HK-2 (cell line): ENCODE data around the gene TRIO.
"Not testable (repeated sequence)": the region's sequence is repeated elsewhere in the genome, so short reads cannot be mapped to it uniquely, and the experiment has no call there.

Experiments used
- DNase-seq: peaks from one replicate; pipeline ENCODE4 v3.0.0-alpha.2; 2018; ENCODE audit not compliant: unreplicated experiment

The TRIO gene

DNA sequence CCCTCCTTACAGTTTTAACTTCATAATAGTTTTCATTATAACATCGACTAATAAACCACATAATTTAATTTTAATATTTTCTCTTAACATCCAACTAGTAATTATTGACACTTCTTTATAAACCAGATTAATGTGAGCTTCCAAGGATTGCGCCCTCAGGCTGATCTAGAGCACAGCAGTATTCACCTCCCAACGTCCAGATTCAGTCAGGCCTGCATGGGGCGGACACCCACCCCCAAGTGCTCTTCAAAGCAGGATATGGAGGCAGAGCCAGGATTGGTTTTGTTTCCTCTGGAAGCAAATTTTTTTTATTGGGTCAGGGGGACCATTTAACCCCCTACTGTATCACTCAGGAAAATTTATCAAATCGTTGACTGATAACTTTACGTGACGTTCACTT, 215.4 kb downstream of the TRIO start:
- no peak for DNase-seq

DNA sequence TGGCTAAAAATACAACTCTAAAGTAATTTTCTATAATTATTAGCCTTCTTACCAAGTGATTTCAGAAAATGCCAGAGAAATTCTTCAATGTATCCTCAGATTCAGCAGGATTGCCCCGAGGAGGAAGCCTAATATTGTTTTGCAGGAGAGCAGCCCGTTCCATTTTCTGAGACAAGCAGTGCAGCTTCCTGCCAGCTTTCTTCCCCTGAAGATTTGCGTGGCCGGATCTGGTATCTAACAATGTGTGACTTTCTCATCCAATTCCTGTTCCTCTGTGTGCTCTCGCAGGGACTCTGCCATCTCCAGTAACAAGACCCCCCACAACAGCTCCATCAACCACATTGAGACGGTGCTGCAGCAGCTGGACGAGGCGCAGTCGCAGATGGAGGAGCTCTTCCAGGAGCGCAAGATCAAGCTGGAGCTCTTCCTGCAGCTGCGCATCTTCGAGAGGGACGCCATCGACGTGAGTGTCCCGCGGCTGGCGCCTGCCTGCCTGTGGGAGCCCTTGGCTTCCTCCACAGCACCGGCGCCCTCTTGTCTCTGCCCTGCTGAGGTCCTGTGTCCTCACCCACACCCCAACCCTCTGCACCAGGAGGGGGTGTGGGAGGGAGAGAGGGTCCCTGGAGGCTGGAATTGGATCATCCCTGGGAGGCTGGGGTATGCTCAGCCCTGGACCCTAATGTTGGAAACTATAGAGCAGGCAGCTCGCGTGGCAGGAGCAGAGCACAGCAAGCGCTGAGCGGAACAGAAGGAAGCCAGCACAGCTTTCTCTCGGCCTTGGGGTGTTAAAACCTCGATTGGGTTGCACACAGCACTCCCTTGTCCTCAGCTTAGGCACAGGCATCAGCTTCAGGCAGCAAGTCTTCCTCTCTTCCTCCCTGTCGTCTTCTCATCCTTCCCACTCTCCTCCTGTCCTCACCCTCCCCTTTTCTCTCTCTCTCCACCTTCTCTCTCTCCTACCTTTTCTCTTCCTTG, 216.2 kb downstream of the TRIO start:
- no peak for DNase-seq

DNA sequence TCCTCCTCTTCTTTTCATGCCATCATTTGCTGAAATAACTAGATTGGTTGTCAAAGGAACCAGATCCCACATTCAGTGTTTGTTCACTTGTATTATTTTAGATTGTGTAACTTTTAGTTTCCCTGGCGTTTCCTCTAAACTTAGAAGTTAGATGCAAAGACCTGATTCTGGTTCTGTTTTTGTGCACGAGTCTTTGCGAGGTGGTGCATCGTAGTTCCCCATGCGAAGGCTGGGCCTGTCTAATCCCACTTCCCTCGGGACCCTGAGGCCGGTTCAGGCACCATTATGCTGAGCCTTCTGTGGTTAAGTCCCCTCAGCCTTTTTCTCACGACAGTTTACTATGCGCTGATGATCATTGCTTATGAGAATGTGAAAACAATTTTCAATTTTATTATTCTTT, 219.3 kb downstream of the TRIO start:
- no peak for DNase-seq

DNA sequence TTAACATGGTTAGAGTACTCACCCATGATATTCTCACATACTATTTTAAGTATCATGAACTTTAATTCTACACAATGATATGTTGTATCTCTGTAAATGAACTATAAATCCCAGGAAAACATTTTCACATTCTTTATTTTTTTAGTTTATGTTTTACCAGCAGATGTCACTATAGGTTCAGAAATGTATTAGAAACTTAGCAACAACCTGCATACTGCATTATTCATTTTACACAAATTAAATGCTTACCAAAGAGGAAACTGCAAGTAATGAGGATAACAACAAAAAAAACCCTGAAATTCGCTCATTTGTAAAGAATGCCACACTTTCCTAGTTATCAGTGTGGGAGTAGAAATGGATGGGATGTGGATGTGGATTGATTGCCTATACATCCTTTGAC, 221.0 kb downstream of the TRIO start:
- no peak for DNase-seq

DNA sequence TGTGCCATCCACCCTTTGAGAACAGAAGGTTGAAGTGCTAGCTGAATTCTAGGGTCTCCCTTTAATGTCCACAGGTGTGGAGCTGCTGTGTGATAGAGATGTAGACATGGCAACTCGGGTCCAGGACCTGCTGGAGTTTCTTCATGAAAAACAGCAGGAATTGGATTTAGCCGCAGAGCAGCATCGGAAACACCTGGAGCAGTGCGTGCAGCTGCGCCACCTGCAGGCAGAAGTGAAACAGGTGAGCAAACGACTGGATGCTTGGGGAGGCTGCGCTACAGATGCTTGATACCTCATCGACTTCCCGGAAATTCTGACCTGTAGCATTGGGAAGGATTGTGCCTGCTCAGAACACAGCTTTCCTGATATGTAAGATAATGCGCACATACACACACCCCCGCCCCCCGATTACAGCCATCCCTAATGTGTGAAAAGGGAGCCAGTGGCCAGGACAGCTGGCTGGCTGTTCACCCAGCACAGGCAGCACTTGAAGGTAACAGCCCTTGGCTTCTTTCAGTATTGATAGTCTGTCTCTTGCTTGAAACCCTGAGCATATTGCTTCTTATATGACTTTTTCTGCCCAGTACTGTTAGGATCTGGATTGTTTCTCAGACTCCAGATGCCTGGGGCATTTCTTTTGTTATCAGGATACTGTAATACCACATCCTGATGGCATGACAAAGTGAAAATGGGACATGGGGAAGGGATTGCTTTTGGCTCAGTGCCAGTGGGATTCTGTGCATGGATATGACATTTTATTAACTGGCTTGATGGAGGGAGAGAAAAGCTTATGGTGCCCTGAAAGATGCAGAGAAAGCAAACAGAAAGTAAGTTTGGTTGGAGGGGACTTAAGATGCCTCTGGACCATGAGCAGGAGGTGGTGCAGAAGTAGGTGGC, 221.7 kb downstream of the TRIO start:
- no peak for DNase-seq

DNA sequence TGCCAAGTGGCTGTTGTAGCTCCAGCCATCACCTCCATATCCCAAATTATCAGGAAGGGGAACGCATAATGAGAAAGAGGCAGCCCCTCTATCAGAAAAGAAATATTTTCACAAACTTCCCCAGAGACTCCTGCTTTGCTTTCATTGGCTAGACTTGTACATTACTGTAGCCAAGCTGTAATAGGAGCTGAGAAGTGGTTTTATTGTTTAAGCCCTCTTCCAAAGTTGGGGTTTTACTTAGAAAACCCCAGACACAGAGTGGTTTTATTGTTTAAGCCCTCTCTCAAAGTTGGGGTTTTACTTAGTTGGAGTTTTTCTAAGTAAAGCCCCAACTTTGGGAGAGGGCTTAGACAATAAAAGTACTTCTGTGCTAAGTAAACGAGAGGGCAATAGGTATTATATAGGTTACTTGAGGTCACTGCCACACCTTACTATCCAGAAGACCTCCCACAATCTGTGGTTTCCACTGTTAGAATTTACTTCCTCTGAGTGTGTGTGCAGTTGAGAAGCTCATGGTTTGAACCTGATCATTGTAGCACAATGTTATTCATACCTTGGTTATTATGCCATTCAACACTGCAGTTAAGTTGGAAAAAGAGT, 222.8 kb downstream of the TRIO start:
- DNase-seq, result no peak

DNA sequence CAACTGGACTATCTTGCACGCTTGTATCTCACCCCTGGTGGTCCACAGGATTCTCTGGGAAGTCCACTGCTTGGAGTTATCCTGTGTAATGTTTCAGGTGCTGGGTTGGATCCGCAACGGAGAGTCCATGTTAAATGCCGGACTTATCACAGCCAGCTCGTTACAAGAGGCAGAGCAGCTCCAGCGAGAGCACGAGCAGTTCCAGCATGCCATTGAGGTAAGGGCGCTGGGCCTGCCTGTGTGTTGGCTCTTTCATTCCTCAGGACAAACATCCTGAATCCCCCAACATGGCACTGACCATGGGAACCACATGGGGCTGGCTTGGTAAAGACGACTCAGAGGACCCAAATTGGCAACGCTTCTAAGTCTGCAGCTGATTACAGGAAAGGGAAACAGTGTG, 223.6 kb downstream of the TRIO start:
- no peak for DNase-seq

DNA sequence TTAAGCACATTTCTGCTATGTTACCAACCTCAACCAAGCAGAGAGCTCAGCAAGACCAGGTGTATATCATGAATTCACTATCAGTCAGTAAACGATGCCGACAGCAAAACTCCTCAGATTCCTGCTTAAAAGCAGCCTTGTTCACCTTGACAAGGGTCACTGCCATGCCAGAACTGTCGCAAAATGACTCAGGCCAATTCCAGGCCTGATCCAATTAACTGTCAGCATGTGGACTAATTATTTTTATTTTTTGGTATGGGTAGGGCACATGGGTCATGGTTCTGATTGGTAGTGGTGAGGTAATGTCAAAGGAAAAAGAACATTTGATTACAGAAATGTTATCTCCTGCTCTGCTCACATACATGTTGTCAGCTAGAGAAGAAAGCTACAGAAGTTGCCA, 224.2 kb downstream of the TRIO start:
- DNase-seq, result no peak

DNA sequence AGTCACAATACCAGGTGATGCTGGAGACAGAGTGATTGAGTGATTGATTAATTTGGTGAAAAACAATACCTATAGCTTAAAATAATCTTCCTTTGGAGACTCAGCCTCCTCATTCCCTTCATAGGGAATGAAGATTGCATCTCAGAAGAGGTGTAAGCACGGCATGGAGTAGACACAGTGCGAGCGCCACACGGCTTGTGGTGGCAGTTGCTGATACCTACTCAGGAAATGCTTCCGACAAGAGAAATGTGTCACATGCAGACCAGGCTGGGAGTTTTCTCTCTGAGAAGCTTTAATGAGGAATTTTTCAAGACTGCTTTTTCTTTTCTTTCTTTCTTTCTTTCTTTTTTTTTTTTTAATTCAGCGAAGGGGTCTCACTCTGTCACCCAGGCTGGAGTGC, 226.6 kb downstream of the TRIO start:
- DNase-seq, result no peak

DNA sequence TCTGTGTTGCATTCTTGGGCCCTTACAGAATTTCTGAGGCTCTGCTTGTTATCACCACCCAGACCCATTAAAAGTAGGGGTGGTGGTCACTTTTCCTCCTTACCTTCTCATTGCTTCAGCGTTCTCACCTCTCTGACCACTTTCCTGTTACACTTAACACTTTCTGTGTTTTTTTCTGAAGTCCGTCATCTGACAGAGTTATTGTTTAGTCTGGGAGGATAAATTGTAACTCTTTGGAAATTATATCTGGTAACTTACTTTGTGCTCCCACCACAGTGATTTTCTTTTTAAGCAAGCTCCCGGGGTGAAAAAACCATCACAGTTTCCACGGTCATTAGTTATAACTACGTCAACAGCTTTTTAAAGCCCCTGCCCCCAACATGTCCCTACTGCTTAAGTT, 227.2 kb downstream of the TRIO start:
- DNase-seq, result no peak

DNA sequence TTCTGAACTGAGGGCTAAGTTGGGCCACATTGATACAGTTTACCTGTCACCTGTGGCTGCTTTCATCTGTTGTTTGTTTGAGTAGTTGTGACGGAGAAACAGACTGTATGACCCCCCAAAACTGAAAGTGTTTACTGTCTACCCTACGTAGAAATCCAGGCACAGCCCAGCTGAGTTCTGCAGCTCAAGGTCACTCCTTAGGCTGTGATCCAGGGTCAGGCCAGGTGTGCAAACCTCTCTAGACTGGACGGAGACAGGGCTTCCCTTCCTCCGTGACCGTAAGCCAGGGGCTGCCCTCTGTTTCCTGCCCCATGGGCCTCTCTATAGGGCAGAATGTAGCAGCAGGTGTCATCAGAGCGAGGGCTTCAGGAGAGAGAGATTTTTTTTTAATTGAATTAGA, 230.5 kb downstream of the TRIO start:
- no peak for DNase-seq

DNA sequence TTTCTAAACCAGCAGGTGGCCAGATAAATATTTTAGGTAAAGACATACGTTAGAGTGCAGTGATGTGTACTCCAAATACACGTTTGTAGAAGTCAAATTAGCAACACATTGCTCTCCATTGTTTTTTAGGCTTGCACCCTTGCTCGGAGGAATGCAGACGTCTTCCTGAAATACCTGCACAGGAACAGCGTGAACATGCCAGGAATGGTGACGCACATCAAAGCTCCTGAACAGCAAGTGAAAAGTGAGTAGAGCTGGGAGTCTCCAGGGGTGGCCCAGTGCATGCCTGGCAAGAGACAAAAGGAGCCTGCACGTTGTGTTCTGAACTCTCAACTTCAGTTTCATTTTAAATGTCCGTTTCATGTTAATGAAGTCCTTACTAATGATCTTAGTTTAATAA, 231.0 kb downstream of the TRIO start:
- no peak for DNase-seq

DNA sequence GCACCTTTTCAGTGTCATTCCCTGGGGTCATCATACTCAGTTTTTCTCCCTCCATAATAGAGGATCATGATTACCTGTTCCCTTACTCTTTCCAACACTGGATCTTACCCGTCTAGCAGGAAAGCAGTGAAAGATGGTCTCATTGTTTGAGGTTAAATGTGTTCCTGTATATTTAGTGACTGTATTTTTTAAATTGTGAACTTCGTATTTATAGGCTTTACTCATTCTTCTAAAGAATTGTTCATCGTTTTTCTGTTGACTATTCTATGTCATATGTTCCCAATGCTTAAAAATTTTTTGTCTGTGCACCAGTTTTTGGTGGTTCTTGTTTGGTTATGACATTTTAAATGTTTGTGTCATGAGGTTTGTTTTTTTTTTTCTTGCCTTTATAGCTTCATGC, 233.6 kb downstream of the TRIO start:
- no peak for DNase-seq

DNA sequence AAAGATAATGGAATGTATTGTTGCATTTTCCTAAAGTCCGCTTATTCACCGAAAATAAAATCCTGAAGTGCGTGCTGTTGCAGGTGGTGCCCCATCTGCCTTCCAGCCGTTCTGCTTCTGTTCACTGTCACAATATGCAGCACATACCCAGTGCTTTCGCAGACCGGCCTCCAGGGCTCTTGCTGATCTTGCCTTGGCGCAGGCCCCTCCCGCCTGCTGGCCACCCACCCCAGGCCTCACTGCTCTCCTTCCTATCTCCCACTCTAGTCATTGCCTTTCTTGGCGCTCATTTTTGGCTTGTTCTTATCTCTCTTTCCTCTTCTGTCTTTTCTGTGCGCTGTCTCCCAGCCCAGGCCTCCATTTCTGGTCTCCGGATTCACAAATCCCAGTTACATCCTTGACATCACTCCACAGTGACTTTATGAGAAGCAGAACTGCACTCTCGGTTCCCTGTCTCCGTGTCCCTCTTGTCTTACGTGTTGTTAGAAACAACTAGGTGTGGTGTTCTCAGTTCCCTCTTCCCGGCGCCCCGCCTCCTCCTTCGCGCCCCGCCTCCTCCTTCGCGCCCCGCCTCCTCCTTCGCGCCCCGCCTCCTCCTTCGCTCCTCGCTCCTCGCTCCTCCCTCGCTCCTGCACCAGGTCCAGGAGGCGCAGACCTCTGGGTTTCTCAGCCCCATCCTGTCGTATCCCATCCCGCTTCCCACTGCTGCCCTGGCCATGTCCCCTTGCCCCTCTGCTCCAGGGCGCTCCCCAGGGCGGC, 236.8 kb downstream of the TRIO start:
- no peak for DNase-seq

DNA sequence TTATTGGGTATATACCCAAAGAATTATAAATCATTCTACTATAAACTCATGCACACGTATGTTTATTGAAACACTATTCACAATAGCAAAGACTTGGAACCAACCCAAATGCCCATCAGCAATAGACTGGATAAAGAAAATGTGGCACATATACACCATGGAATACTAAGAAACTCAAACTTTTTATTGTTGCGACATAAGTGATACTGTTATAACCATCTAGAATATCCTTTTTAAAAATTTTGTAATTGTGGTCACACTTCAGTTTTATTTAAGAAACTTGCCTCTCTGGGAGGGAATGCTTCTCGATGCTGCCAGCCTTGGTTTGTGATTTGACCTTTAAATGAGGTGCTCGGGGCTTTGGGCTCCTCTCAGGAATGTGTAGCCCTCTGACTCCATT, 237.6 kb downstream of the TRIO start:
- no peak for DNase-seq

DNA sequence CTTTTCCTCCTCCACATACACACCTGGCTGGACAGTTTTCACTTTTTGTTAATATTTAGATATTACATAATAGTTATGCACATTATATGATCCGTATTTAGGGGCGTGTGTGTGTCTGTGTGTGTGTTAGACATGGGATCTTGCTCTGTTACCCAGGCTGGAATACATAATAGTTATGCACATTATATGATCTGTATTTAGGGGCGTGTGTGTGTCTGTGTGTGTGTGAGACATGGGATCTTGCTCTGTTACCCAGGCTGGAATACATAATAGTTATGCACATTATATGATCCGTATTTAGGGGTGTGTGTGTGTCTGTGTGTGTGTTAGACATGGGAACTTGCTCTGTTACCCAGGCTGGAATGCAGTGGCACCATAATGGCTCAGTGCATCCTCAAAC, 239.5 kb downstream of the TRIO start:
- DNase-seq, result no peak

DNA sequence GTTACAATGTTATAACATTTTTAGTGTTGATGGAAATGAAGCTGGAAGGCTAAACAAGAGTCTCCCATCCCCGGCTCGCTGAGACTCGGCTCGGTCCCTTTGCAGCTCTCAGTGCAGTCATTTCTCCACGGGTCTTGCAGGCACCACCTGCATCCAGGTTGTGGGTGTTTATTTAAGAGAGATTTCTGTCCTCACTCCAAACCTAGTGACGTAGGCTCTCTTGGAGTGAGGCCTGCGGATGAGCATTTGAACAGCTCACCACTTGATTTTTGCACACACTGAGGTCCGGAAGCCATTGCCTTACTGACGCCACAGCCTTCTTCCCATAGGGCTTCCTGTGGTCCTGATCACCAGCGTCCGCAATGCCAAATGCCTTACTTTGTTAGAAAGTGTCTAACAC, 240.8 kb downstream of the TRIO start:
- DNase-seq, result no peak

DNA sequence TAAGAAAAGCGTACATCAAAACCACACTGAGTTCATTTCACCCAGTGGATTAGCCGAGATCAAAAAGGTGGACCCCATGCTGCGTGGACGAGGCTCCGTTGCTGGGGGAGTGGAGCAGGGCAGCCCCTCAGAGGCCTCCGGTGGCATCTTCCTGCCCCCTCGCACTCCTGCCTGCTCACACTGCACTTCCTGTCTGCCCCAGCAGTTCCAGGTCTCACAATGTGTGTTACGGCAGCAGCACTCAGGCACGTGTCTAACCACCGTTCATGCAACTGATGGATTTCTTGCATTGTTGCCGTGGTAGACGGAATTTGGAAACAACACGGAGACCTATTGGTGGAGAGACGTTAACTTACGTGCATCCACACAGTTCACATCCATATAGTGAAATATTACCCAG, 241.9 kb downstream of the TRIO start:
- DNase-seq, result no peak

DNA sequence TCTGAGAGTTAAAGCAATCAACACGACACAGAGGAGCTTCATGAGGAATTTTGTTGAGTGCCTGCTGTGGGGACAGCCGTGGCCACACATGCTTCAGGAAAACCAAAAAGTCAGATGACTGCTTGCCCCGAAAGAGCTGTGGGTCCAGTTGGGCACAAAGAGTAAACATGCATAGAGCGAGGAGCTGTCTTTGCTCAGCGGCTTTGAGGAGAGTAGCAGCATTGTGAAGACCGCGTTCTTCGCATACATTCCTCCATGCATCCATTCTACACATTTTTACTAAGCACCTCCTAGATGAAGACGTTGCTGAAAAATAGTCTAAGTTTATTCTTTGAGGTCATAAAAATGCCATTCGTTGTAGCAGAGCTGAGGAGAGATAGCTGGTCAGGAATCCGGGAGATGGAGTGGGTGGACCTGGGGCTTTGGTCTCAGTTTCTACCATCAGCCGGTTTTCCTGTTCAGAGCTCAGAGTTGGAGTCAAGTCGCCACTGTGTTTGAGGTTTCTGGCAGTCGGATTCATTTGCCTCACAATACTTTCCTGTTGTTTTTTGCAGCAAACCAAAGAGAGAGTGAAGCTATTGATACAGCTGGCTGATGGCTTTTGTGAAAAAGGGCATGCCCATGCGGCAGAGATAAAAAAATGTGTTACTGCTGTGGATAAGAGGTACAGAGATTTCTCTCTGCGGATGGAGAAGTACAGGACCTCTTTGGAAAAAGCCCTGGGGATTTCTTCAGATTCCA, 243.9 kb downstream of the TRIO start:
- no peak for DNase-seq

DNA sequence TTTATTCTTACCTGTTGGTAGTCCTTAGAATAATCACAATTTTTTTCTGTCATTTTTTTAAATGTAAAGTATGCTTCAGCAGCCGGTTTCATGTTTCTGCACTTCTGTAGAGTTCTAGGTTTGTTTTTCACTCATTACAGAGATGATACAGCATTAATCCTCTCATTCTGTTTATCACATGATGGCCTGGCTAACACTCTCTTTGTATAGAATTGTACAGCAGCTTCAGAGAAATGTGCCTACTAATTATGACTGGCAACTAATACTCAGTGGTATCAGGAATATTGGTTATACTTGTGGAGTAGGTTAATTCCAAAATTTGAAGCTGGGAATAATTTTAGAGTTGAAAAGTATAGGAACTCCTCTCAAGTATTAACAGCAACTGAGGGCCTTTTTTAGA, 245.6 kb downstream of the TRIO start:
- DNase-seq, result no peak

DNA sequence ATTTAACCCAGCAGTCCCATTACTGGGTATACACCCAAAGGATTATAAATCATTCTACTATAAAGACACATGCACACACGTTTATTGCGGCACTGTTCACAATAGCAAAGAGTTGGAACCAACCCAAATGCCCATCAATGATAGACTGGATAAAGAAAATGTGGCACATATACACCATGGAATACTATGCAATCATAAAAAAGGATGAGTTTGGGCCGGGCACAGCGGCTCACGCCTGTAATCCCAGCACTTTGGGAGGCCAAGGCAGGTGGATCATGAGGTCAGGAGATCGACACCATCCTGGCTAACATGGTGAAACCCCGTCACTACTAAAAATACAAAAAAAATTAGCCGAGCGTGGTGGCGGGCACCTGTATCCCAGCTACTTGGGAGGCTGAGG, 249.4 kb downstream of the TRIO start:
- DNase-seq, result not testable (repeated sequence)
